Measurements from ENCODE around the gene U2AF2.

The U2AF2 gene

GRCh38 chr19:55619286-55619685 lies 35.5 kb upstream of the U2AF2 start:
- no peak for TF ChIP-seq CTCF (IDR thresholded peaks at IDR 0.05; ENCODE audit: low read depth, low read length)
- no peaks in the 10 kb centered on the region for H3K4me1 ChIP-seq
- no peaks in the 10 kb centered on the region for H3K27me3 ChIP-seq
- no peak for DNase-seq
- peaks cover 19% of the 10 kb centered on the region for H3K36me3 ChIP-seq
- no peak overlapping the region for H3K4me3 ChIP-seq (ENCODE audit: low read depth, low read length)
- no peaks in the 10 kb centered on the region for H3K9me3 ChIP-seq

GRCh38 chr19:55620410-55621204 lies 34.2 kb upstream of the U2AF2 start:
- peaks cover 14% of the 10 kb centered on the region for H3K36me3 ChIP-seq
- no peaks in the 10 kb centered on the region for H3K4me1 ChIP-seq
- H3K27me3 ChIP-seq: no peaks in the 10 kb centered on the region
- H3K4me3 ChIP-seq (ENCODE audit: low read depth, low read length): no peak overlapping the region
- no peak for TF ChIP-seq CTCF (IDR thresholded peaks at IDR 0.05; ENCODE audit: low read depth, low read length)
- H3K9me3 ChIP-seq: no peaks in the 10 kb centered on the region
- DNase-seq: no peak

- Histone ChIP-seq H3K27me3 (no peaks in the 10 kb centered on the region), H3K36me3 (peaks cover 9% of the 10 kb centered on the region), H3K9me3 (no peaks in the 10 kb centered on the region), H3K4me3 (ENCODE audit: low read depth, low read length) (no peak overlapping the region), H3K4me1 (no peaks in the 10 kb centered on the region)
- no peak for TF ChIP-seq CTCF (IDR thresholded peaks at IDR 0.05; ENCODE audit: low read depth, low read length)
- no peak for DNase-seq
Observed at GRCh38 chr19:55621205-55621672, 33.6 kb upstream of the U2AF2 start.

- no peak for TF ChIP-seq CTCF (IDR thresholded peaks at IDR 0.05; ENCODE audit: low read depth, low read length)
Observed at GRCh38 chr19:55621673-55622231, 33.1 kb upstream of the U2AF2 start.

GRCh38 chr19:55622242-55622969 lies 32.4 kb upstream of the U2AF2 start:
- H3K9me3 ChIP-seq: no peaks in the 10 kb centered on the region
- no peak for TF ChIP-seq CTCF (IDR thresholded peaks at IDR 0.05; ENCODE audit: low read depth, low read length)
- peaks cover 3% of the 10 kb centered on the region; the same call in 1 of the 2 replicates for H3K36me3 ChIP-seq
- DNase-seq: no peak
- no peaks in the 10 kb centered on the region for H3K27me3 ChIP-seq
- H3K4me3 ChIP-seq (ENCODE audit: low read depth, low read length): no peak overlapping the region
- no peaks in the 10 kb centered on the region for H3K4me1 ChIP-seq

More at GRCh38 chr19:55621673-55622231, 33.1 kb upstream of the U2AF2 start:
- Histone ChIP-seq H3K4me1 (no peaks in the 10 kb centered on the region), H3K27me3 (no peaks in the 10 kb centered on the region), H3K9me3 (no peaks in the 10 kb centered on the region), H3K4me3 (ENCODE audit: low read depth, low read length) (no peak overlapping the region), H3K36me3 (peaks cover 4% of the 10 kb centered on the region; the same call in 1 of the 2 replicates)
- no peak for DNase-seq
